ENCODE data around the gene ABCA7. TPM values are rescaled to one million over a fixed set of nuclear protein-coding genes. Genes with fewer than 3 reads are reported as not detected.
A peak's percentile ranks its signal among the peaks of the same experiment; 100 is the strongest.

Gene ABCA7
- total and polyA plus RNA-seq, 2 of the 13 experiments (the other 11 are each of a cell fraction or from before 2014, with no cell fraction given): 4.4 to 32.4 TPM

DNA sequence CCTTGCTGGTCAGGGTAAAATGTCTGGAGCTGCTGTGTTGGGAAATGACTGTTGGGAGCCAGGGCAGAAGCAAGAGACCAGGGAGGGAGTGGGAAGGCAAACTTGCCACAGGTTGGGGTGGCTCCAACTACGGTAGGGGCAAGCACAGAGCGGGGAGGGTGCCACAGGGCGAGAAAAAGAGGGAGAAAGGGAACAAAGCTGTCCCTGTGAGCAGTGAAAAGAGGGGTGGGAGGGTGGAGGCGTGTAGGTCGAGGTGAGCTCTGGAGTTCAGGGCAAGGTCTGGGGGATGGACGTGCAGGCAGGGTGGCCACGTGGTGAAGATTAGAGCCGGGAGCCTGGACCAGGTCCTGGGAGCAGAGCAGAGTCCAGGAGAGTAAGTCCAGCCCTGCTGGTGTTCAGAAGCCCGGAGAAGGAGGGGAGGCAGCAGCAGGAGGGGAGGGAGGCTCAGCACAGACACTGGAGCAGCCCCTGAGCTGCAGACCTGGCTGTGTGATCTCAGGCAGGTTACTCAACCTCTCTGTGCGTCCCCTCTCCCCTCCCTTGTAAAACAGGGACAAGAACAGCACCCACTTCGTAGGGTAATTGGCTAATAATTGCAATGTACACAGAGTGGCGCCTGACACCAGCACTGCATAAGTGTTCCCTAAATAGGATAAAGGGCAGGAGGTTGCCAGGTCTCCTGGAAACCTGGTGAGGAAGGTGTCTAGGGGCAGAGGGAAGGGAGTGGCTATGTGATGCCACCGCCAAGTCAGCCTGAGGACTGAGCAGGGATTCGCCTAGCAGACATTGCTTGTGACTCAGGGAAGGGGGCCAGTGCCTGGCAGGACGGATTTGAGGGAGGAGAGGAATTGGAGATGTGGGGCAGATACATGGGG lies 58.5 kb downstream of the ABCA7 start (continued):
- TF ChIP-seq, protein P1, sequence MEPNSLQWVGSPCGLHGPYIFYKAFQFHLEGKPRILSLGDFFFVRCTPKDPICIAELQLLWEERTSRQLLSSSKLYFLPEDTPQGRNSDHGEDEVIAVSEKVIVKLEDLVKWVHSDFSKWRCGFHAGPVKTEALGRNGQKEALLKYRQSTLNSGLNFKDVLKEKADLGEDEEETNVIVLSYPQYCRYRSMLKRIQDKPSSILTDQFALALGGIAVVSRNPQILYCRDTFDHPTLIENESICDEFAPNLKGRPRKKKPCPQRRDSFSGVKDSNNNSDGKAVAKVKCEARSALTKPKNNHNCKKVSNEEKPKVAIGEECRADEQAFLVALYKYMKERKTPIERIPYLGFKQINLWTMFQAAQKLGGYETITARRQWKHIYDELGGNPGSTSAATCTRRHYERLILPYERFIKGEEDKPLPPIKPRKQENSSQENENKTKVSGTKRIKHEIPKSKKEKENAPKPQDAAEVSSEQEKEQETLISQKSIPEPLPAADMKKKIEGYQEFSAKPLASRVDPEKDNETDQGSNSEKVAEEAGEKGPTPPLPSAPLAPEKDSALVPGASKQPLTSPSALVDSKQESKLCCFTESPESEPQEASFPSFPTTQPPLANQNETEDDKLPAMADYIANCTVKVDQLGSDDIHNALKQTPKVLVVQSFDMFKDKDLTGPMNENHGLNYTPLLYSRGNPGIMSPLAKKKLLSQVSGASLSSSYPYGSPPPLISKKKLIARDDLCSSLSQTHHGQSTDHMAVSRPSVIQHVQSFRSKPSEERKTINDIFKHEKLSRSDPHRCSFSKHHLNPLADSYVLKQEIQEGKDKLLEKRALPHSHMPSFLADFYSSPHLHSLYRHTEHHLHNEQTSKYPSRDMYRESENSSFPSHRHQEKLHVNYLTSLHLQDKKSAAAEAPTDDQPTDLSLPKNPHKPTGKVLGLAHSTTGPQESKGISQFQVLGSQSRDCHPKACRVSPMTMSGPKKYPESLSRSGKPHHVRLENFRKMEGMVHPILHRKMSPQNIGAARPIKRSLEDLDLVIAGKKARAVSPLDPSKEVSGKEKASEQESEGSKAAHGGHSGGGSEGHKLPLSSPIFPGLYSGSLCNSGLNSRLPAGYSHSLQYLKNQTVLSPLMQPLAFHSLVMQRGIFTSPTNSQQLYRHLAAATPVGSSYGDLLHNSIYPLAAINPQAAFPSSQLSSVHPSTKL (CRISPR knock-in tag; IDR thresholded peaks at IDR 0.05): peak; percentile 34; the same call in 1 of the 2 replicates
- TF ChIP-seq GATAD2A (CRISPR knock-in tag; IDR thresholded peaks at IDR 0.05): no peak
- no peak for TF ChIP-seq WIZ (CRISPR knock-in tag; IDR thresholded peaks at IDR 0.05)
- peak; percentile 13; the same call in 1 of the 2 replicates for TF ChIP-seq TAF1 (CRISPR knock-in tag; IDR thresholded peaks at IDR 0.05)
- peak; percentile 25; the same call in 1 of the 2 replicates for TF ChIP-seq NBN (conservative IDR thresholded peaks at IDR 0.05)
- no peak for TF ChIP-seq CC2D1A (CRISPR knock-in tag; IDR thresholded peaks at IDR 0.05)
- TF ChIP-seq, protein P2, sequence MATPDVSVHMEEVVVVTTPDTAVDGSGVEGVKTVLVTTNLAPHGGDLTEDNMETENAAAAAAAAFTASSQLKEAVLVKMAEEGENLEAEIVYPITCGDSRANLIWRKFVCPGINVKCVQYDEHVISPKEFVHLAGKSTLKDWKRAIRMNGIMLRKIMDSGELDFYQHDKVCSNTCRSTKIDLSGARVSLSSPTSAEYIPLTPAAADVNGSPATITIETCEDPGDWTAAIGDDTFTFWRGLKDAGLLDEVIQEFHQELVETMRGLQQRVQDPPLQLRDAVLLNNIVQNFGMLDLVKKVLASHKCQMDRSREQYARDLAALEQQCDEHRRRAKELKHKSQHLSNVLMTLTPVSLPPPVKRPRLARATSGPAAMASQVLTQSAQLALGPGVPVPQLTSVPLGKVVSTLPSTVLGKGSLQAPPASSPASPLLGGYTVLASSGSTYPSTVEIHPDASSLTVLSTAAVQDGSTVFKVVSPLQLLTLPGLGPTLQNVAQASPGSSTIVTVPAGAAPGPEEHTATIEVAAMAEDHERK (CRISPR knock-in tag; IDR thresholded peaks at IDR 0.05; ENCODE audit: low read depth): no peak
- TF ChIP-seq, protein P3, sequence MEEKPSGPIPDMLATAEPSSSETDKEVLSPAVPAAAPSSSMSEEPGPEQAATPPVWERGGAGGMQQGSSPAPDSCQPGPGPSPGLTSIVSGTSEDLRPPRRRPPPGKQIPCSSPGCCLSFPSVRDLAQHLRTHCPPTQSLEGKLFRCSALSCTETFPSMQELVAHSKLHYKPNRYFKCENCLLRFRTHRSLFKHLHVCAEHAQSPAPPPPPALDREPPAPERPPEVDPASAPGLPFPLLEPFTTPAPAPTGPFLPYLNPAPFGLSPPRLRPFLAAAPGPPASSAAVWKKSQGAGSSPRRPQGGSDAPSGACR (CRISPR knock-in tag; IDR thresholded peaks at IDR 0.05): peak; percentile 90; the same call in 1 of the 2 replicates
- no peak; the same call in 1 of the 2 replicates for TF ChIP-seq SRF (IDR thresholded peaks at IDR 0.05; ENCODE audit: low read depth, low read length)
- peak; percentile 15; the same call in 1 of the 2 replicates for TF ChIP-seq KMT2A (CRISPR knock-in tag; IDR thresholded peaks at IDR 0.05)
- TF ChIP-seq, protein P4, sequence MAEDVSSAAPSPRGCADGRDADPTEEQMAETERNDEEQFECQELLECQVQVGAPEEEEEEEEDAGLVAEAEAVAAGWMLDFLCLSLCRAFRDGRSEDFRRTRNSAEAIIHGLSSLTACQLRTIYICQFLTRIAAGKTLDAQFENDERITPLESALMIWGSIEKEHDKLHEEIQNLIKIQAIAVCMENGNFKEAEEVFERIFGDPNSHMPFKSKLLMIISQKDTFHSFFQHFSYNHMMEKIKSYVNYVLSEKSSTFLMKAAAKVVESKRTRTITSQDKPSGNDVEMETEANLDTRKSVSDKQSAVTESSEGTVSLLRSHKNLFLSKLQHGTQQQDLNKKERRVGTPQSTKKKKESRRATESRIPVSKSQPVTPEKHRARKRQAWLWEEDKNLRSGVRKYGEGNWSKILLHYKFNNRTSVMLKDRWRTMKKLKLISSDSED (CRISPR knock-in tag; IDR thresholded peaks at IDR 0.05): no peak
- TF ChIP-seq POLR2AphosphoS5 (IDR thresholded peaks at IDR 0.05; ENCODE audit: low read depth, low read length): peak; percentile 65
- TF ChIP-seq, protein P5, sequence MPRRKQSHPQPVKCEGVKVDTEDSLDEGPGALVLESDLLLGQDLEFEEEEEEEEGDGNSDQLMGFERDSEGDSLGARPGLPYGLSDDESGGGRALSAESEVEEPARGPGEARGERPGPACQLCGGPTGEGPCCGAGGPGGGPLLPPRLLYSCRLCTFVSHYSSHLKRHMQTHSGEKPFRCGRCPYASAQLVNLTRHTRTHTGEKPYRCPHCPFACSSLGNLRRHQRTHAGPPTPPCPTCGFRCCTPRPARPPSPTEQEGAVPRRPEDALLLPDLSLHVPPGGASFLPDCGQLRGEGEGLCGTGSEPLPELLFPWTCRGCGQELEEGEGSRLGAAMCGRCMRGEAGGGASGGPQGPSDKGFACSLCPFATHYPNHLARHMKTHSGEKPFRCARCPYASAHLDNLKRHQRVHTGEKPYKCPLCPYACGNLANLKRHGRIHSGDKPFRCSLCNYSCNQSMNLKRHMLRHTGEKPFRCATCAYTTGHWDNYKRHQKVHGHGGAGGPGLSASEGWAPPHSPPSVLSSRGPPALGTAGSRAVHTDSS (CRISPR knock-in tag; conservative IDR thresholded peaks at IDR 0.05): no peak
- no peak for TF ChIP-seq MBD4 (IDR thresholded peaks at IDR 0.05; ENCODE audit: borderline replicate concordance, low read length)
- TF ChIP-seq MAF1 (CRISPR knock-in tag; IDR thresholded peaks at IDR 0.05; ENCODE audit: borderline replicate concordance): no peak
- TF ChIP-seq, protein P6, sequence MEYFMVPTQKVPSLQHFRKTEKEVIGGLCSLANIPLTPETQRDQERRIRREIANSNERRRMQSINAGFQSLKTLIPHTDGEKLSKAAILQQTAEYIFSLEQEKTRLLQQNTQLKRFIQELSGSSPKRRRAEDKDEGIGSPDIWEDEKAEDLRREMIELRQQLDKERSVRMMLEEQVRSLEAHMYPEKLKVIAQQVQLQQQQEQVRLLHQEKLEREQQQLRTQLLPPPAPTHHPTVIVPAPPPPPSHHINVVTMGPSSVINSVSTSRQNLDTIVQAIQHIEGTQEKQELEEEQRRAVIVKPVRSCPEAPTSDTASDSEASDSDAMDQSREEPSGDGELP (IDR thresholded peaks at IDR 0.05; ENCODE audit: borderline replicate concordance, low read depth): peak; percentile 66; the same call in 1 of the 2 replicates
- TF ChIP-seq REPIN1 (CRISPR knock-in tag; IDR thresholded peaks at IDR 0.05; ENCODE audit: borderline replicate concordance, low read depth): peak; percentile 77
- TF ChIP-seq DNMT3B (CRISPR knock-in tag; conservative IDR thresholded peaks at IDR 0.05): no peak

Data from HepG2 (cell line).